GM23338 (cell line): ENCODE data around the gene USP10. TPM values are rescaled to one million over a fixed set of nuclear protein-coding genes. Genes with fewer than 3 reads are reported as not detected.

ENCODE experiments used
- ATAC-seq: fragments of 200-7000 bp; cut with Tn5 transposase; 3 replicates; pipeline ENCODE4 v1.9.1; 2020
- DNase-seq: peaks from one replicate; pipeline ENCODE4 v3.0.0-alpha.2; 2015; ENCODE audit warnings: low spot score
- H2AFZ ChIP-seq: fragments of 200-600 bp; sonication (generic); 2 replicates; pipeline ENCODE4 v1.8.0; 2016; ENCODE audit warnings: antibody characterized with exemption, mild to moderate bottlenecking, moderate library complexity
- H3F3A ChIP-seq: fragments of 200-600 bp; sonication (generic); replicated peaks from 2 replicates; pipeline ENCODE4 v1.8.0; 2017; ENCODE audit warnings: antibody characterized with exemption, mixed run types, low read depth
- H3K27ac ChIP-seq: fragments of 200-600 bp; sonication (generic); 2 replicates; pipeline ENCODE4 v1.6.1; 2016; ENCODE audit warnings: low read depth
- H3K27me3 ChIP-seq: fragments of 200-600 bp; sonication (generic); 2 replicates; pipeline ENCODE4 v1.8.0; 2016; ENCODE audit warnings: mild to moderate bottlenecking, mixed run types, moderate library complexity; ENCODE audit not compliant: insufficient read depth
- H3K36me3 ChIP-seq: fragments of 200-600 bp; sonication (generic); 2 replicates; pipeline ENCODE4 v1.8.0; 2016; ENCODE audit warnings: mild to moderate bottlenecking; ENCODE audit not compliant: insufficient read depth
- H3K4me1 ChIP-seq: fragments of 200-600 bp; sonication (generic); 2 replicates; pipeline ENCODE4 v1.8.0; 2016; ENCODE audit warnings: mild to moderate bottlenecking, moderate library complexity; ENCODE audit not compliant: insufficient read depth
- H3K4me2 ChIP-seq: fragments of 200-600 bp; sonication (generic); 2 replicates; pipeline ENCODE4 v1.7.1; 2017; ENCODE audit warnings: mixed run types
- H3K4me3 ChIP-seq: fragments of 200-600 bp; sonication (generic); 2 replicates; pipeline ENCODE4 v1.6.1; 2016; ENCODE audit warnings: mixed run types
- H3K79me2 ChIP-seq: fragments of 200-600 bp; sonication (generic); replicated peaks from 2 replicates; pipeline ENCODE4 v1.8.0; 2017; ENCODE audit warnings: mild to moderate bottlenecking; ENCODE audit not compliant: insufficient read depth
- H3K9me2 ChIP-seq: fragments of 200-600 bp; sonication (generic); 2 replicates; pipeline ENCODE4 v1.8.0; 2017; ENCODE audit not compliant: insufficient read depth
- H4K20me1 ChIP-seq: fragments of 200-600 bp; sonication (generic); replicated peaks from 2 replicates; pipeline ENCODE4 v1.8.0; 2017; ENCODE audit warnings: mild to moderate bottlenecking; ENCODE audit not compliant: insufficient read depth
- H3K27ac Mint-ChIP-seq: 2 replicates; pipeline ENCODE4 v1.8.0; 2020; ENCODE audit warnings: inconsistent platforms, mild to moderate bottlenecking, moderate library complexity, mixed read lengths
- H3K27me3 Mint-ChIP-seq: 3 replicates; pipeline ENCODE4 v1.8.0; 2022; ENCODE audit warnings: low read depth, mild to moderate bottlenecking, moderate library complexity, mixed read lengths, inconsistent platforms; ENCODE audit not compliant: insufficient read depth, poor library complexity
- H3K36me3 Mint-ChIP-seq: 3 replicates; pipeline ENCODE4 v1.8.0; 2021; ENCODE audit warnings: low read depth, mild to moderate bottlenecking, inconsistent platforms, moderate library complexity, mixed read lengths
- H3K4me1 Mint-ChIP-seq: 3 replicates; pipeline ENCODE4 v1.8.0; 2020; ENCODE audit warnings: mild to moderate bottlenecking, inconsistent platforms, mixed read lengths
- H3K4me3 Mint-ChIP-seq: 3 replicates; pipeline ENCODE4 v1.8.0; 2021; ENCODE audit warnings: moderate library complexity, mild to moderate bottlenecking, inconsistent platforms, mixed read lengths
- H3K9me3 Mint-ChIP-seq: 3 replicates; pipeline ENCODE4 v1.8.0; 2020; ENCODE audit warnings: moderate library complexity, mild to moderate bottlenecking, inconsistent platforms, mixed read lengths
- CREB1 ChIP-seq: fragments of 250-450 bp; sonication (Bioruptor Pico); IDR thresholded peaks from 2 replicates; pipeline ENCODE4 v1.5.0; 2020; ENCODE audit warnings: low read depth, mild to moderate bottlenecking, moderate library complexity
- CTCF ChIP-seq, 2 experiments: fragments of 200-600 bp in 1 of 2; sonication (generic) in 1 of 2; conservative IDR thresholded peaks; 2 replicates each; pipeline versions ENCODE4 v1.5.1 to v1.6.1; 2016 to 2017; ENCODE audit warnings: antibody characterized with exemption in 2 of 2, low read depth in 2 of 2, mild to moderate bottlenecking in 2 of 2, moderate library complexity in 1 of 2
- ETS1 ChIP-seq: IDR thresholded peaks from 2 replicates; pipeline ENCODE4 v1.6.1; 2016; ENCODE audit warnings: antibody characterized with exemption
- EZH2 ChIP-seq: fragments of 200-600 bp; sonication (generic); IDR thresholded peaks from one replicate; pipeline ENCODE4 v1.8.0; 2017; ENCODE audit warnings: antibody characterized with exemption, mild to moderate bottlenecking, low read depth; ENCODE audit not compliant: unreplicated experiment
- EZH2phosphoT487 ChIP-seq: fragments of 200-600 bp; sonication (generic); IDR thresholded peaks from one replicate; pipeline ENCODE4 v1.8.1; 2018; ENCODE audit warnings: antibody characterized with exemption; ENCODE audit not compliant: unreplicated experiment
- JUNB ChIP-seq: IDR thresholded peaks from one replicate; pipeline ENCODE4 v1.6.1; 2016; ENCODE audit warnings: antibody characterized with exemption; ENCODE audit not compliant: unreplicated experiment
- NANOG ChIP-seq: IDR thresholded peaks from 2 replicates; pipeline ENCODE4 v1.6.1; 2016; ENCODE audit warnings: antibody characterized with exemption, borderline replicate concordance
- POLR2AphosphoS5 ChIP-seq: IDR thresholded peaks from 2 replicates; pipeline ENCODE4 v1.6.1; 2016; ENCODE audit warnings: antibody characterized with exemption, low read depth
- REST ChIP-seq: IDR thresholded peaks from one replicate; pipeline ENCODE4 v1.6.1; 2018; ENCODE audit warnings: antibody characterized with exemption; ENCODE audit not compliant: unreplicated experiment
- STAT1 ChIP-seq: IDR thresholded peaks from one replicate; pipeline ENCODE4 v1.6.1; 2016; ENCODE audit warnings: antibody characterized with exemption; ENCODE audit not compliant: unreplicated experiment
- ZNF114 ChIP-seq: fragments of 250-450 bp; sonication (Bioruptor Pico); IDR thresholded peaks from 2 replicates; pipeline ENCODE4 v1.5.0; 2020; ENCODE audit warnings: mild to moderate bottlenecking, moderate library complexity
- ZNF331 ChIP-seq: fragments of 250-450 bp; sonication (Bioruptor Pico); IDR thresholded peaks from 2 replicates; pipeline ENCODE4 v1.5.0; 2020; ENCODE audit warnings: low read depth, mild to moderate bottlenecking, moderate library complexity
- polyA plus RNA-seq: library from polyadenylated mRNA; unstranded; fragments of >200 nt; fragmentation: Nextera tagmentation; extraction: Ambion mirVana; gene quantifications from 2 replicates; pipeline ENCODE4 v1.2.1, GENCODE V29; 2016
- total RNA-seq: library from RNA; depleted of rRNA; stranded (reverse); fragments of >200 nt; shearing (Covaris generic); gene quantifications from 2 replicates; pipeline ENCODE4 v1.2.3, GENCODE V29; 2014
- TF ChIP-seq, protein P1 (sequence below): fragments of 250-450 bp; sonication (Bioruptor Pico); IDR thresholded peaks from 2 replicates; pipeline ENCODE4 v1.5.0; 2020; ENCODE audit warnings: mild to moderate bottlenecking, moderate library complexity

Gene USP10
- total and polyA plus RNA-seq, 2 experiments from 2014 or later, result 158 to 194 TPM

GRCh38 chr16:84735849-84736586 lies 36.2 kb downstream of the USP10 start:
- no peaks in the 10 kb centered on the region for H3K9me3 Mint-ChIP-seq
- no peak overlapping the region for H2AFZ ChIP-seq
- H4K20me1 ChIP-seq, result peaks cover 33% of the 10 kb centered on the region
- H3K4me1 ChIP-seq, result peaks cover 91% of the 10 kb centered on the region
- H3K27me3 Mint-ChIP-seq, result peaks cover 5% of the 10 kb centered on the region
- DNase-seq (no peak), ATAC-seq (no peak)
- H3K4me1 Mint-ChIP-seq, result peaks cover 80% of the 10 kb centered on the region
- no peaks in the 10 kb centered on the region for H3K27me3 ChIP-seq
- H3K9me2 ChIP-seq, result no peaks in the 10 kb centered on the region
- H3K4me3 ChIP-seq, result peak overlapping the region; percentile 33
- H3K4me2 ChIP-seq, result peak overlapping the region; percentile 67
- H3K27ac ChIP-seq, result peak overlapping the region; percentile 94
- H3K27ac Mint-ChIP-seq, result peak overlapping the region; percentile 81
- H3F3A ChIP-seq, result peaks cover 20% of the 10 kb centered on the region
- H3K36me3 Mint-ChIP-seq, result peaks cover 19% of the 10 kb centered on the region; the same call in 2 of the 3 replicates
- H3K4me3 Mint-ChIP-seq, result peak overlapping the region; percentile 18; the same call in 1 of the 3 replicates
- TF ChIP-seq ZNF331 (CRISPR knock-in tag), result no peak
- TF ChIP-seq STAT1, result no peak
- TF ChIP-seq, protein P1, sequence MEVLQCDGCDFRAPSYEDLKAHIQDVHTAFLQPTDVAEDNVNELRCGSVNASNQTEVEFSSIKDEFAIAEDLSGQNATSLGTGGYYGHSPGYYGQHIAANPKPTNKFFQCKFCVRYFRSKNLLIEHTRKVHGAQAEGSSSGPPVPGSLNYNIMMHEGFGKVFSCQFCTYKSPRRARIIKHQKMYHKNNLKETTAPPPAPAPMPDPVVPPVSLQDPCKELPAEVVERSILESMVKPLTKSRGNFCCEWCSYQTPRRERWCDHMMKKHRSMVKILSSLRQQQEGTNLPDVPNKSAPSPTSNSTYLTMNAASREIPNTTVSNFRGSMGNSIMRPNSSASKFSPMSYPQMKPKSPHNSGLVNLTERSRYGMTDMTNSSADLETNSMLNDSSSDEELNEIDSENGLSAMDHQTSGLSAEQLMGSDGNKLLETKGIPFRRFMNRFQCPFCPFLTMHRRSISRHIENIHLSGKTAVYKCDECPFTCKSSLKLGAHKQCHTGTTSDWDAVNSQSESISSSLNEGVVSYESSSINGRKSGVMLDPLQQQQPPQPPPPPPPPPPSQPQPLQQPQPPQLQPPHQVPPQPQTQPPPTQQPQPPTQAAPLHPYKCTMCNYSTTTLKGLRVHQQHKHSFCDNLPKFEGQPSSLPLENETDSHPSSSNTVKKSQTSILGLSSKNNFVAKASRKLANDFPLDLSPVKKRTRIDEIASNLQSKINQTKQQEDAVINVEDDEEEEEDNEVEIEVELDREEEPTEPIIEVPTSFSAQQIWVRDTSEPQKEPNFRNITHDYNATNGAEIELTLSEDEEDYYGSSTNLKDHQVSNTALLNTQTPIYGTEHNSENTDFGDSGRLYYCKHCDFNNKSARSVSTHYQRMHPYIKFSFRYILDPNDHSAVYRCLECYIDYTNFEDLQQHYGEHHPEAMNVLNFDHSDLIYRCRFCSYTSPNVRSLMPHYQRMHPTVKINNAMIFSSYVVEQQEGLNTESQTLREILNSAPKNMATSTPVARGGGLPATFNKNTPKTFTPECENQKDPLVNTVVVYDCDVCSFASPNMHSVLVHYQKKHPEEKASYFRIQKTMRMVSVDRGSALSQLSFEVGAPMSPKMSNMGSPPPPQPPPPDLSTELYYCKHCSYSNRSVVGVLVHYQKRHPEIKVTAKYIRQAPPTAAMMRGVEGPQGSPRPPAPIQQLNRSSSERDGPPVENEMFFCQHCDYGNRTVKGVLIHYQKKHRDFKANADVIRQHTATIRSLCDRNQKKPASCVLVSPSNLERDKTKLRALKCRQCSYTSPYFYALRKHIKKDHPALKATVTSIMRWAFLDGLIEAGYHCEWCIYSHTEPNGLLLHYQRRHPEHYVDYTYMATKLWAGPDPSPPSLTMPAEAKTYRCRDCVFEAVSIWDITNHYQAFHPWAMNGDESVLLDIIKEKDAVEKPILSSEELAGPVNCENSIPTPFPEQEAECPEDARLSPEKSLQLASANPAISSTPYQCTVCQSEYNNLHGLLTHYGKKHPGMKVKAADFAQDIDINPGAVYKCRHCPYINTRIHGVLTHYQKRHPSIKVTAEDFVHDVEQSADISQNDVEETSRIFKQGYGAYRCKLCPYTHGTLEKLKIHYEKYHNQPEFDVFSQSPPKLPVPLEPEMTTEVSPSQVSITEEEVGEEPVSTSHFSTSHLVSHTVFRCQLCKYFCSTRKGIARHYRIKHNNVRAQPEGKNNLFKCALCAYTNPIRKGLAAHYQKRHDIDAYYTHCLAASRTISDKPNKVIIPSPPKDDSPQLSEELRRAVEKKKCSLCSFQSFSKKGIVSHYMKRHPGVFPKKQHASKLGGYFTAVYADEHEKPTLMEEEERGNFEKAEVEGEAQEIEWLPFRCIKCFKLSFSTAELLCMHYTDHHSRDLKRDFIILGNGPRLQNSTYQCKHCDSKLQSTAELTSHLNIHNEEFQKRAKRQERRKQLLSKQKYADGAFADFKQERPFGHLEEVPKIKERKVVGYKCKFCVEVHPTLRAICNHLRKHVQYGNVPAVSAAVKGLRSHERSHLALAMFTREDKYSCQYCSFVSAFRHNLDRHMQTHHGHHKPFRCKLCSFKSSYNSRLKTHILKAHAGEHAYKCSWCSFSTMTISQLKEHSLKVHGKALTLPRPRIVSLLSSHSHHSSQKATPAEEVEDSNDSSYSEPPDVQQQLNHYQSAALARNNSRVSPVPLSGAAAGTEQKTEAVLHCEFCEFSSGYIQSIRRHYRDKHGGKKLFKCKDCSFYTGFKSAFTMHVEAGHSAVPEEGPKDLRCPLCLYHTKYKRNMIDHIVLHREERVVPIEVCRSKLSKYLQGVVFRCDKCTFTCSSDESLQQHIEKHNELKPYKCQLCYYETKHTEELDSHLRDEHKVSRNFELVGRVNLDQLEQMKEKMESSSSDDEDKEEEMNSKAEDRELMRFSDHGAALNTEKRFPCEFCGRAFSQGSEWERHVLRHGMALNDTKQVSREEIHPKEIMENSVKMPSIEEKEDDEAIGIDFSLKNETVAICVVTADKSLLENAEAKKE, result no peak
- no peak; a peak in 2 of 4 replicates for TF ChIP-seq CTCF (conservative IDR thresholded peaks at IDR 0.05; ENCODE audit: low read depth in 2 of 2)
- TF ChIP-seq JUNB, result no peak
- no peak for TF ChIP-seq ETS1
- TF ChIP-seq ZNF114, result no peak
- no peak for TF ChIP-seq EZH2
- no peak for TF ChIP-seq REST
- no peak for TF ChIP-seq POLR2AphosphoS5
- no peak for TF ChIP-seq EZH2phosphoT487
- no peak for TF ChIP-seq CREB1 (CRISPR knock-in tag)
- TF ChIP-seq NANOG, result no peak
- peaks cover 97% of the 10 kb centered on the region for H3K79me2 ChIP-seq
- no peaks in the 10 kb centered on the region for H3K36me3 ChIP-seq
